H4 (cell line): ENCODE data around the gene RAB3C. TPM values are rescaled to one million over a fixed set of nuclear protein-coding genes. Genes with fewer than 3 reads are reported as not detected.

Source experiments
- DNase-seq: peaks from one replicate; pipeline ENCODE4 v3.0.0-alpha.2; 2015; ENCODE audit warnings: low spot score
- total RNA-seq: library from RNA; depleted of rRNA; stranded (reverse); fragments of >200 nt; shearing (Covaris generic); gene quantifications from 2 replicates; pipeline ENCODE4 v1.2.3, GENCODE V29; 2014

RAB3C gene
- total RNA-seq, 1 experiment from 2014 or later: not detected

GRCh38 chr5:58827463-58827862, 244.6 kb downstream of the RAB3C start:
- no peak for DNase-seq

- no peak for DNase-seq
These were observed 245.4 kb downstream of the RAB3C start for GRCh38 chr5:58828258-58828657.

GRCh38 chr5:58834242-58835225, 251.7 kb downstream of the RAB3C start:
- DNase-seq: no peak

GRCh38 chr5:58836351-58836750, 253.5 kb downstream of the RAB3C start:
- DNase-seq: no peak

GRCh38 chr5:58838729-58839128, 255.9 kb downstream of the RAB3C start:
- no peak for DNase-seq

GRCh38 chr5:58842852-58843251, 260.0 kb downstream of the RAB3C start:
- no peak for DNase-seq

- DNase-seq: no peak
These were observed 261.5 kb downstream of the RAB3C start for GRCh38 chr5:58844395-58844794.

- DNase-seq: no peak
These were observed 264.2 kb downstream of the RAB3C start for GRCh38 chr5:58847041-58847440.

GRCh38 chr5:58849223-58849622, 266.3 kb downstream of the RAB3C start:
- no peak for DNase-seq

GRCh38 chr5:58849921-58850667, 267.2 kb downstream of the RAB3C start:
- DNase-seq: peak; percentile 47

GRCh38 chr5:58851153-58851552, 268.3 kb downstream of the RAB3C start:
- no peak for DNase-seq

- DNase-seq: no peak
These were observed 268.7 kb downstream of the RAB3C start for GRCh38 chr5:58851571-58851970.

- DNase-seq: no peak
These were observed 269.7 kb downstream of the RAB3C start for GRCh38 chr5:58852566-58852965.

- DNase-seq: no peak
These were observed 271.6 kb downstream of the RAB3C start for GRCh38 chr5:58854441-58854840.

GRCh38 chr5:58855851-58856739, 273.2 kb downstream of the RAB3C start:
- no peak for DNase-seq

GRCh38 chr5:58857609-58858008, 274.7 kb downstream of the RAB3C start:
- DNase-seq: no peak

- DNase-seq: no peak
These were observed 277.8 kb downstream of the RAB3C start for GRCh38 chr5:58860680-58861079.

GRCh38 chr5:58868931-58869330, 286.1 kb downstream of the RAB3C start:
- DNase-seq: no peak

- DNase-seq: peak; percentile 36
These were observed 288.9 kb downstream of the RAB3C start for GRCh38 chr5:58871648-58872242.

- no peak for DNase-seq
These were observed 289.9 kb downstream of the RAB3C start for GRCh38 chr5:58872670-58873273.

GRCh38 chr5:58875599-58875998, 292.7 kb downstream of the RAB3C start:
- no peak for DNase-seq
